Motor neuron (in vitro differentiated cells): ENCODE results near the gene SLC35A5. TPM values are rescaled to one million over a fixed set of nuclear protein-coding genes. Genes with fewer than 3 reads are reported as not detected.

Experiments
- ATAC-seq, 8 experiments: fragments of 200-7000 bp; cut with Tn5 transposase; replicated peaks in 6 of 8; 2 replicates each; pipeline ENCODE4 v1.8.0; 2021; ENCODE audit warnings: mild to moderate bottlenecking in 8 of 8, moderate library complexity in 8 of 8
- H3K27ac ChIP-seq, 2 donors: fragments of 250-450 bp; sonication (Bioruptor Pico); 2 replicates each; pipeline ENCODE4 v1.9.0; 2021; ENCODE audit warnings: antibody characterized with exemption in 2 of 2, mild to moderate bottlenecking in 2 of 2, moderate library complexity in 1 of 2
- H3K4me1 ChIP-seq, 2 donors: fragments of 250-450 bp; sonication (Bioruptor Pico); replicated peaks in 1 of 2; 2 replicates each; pipeline ENCODE4 v1.6.1; 2021; ENCODE audit warnings: antibody characterized with exemption in 2 of 2, mild to moderate bottlenecking in 2 of 2, moderate library complexity in 1 of 2
- H3K4me3 ChIP-seq, 5 donors: fragments of 250-450 bp; sonication (Bioruptor Pico); 2 replicates each; pipeline ENCODE4 v1.9.0; 2021; ENCODE audit warnings: antibody characterized with exemption in 5 of 5, mild to moderate bottlenecking in 5 of 5, moderate library complexity in 4 of 5
- WGBS, 10 experiments: fragments of 450-650 bp; shearing (Covaris generic); methylation state at CpG; one replicate each; pipeline ENCODE4 v1.0.0; 2022; 5-methylcytosine and 5-hydroxymethylcytosine counted together
- in situ Hi-C, 9 experiments: fragments of 400-800 bp; cut with MboI; loops; one replicate each; pipeline ENCODE4 v1.15.0; 2021; ENCODE audit warnings: low sequenced_read_pairs in 9 of 9, low pct_unique_long_range_greater_than_20kb in 2 of 9; ENCODE audit not compliant: unreplicated experiment in 9 of 9
- total RNA-seq, 8 experiments: library from RNA; unstranded; fragments of 300-600 nt; gene quantifications; 2 replicates each; pipeline versions ENCODE4 v1.2.3 to v1.2.4, GENCODE V29; 2022

Gene SLC35A5
- total RNA-seq, 8 experiments from 2014 or later: 16.0 to 45.5 (median 27.1) TPM

DNA sequence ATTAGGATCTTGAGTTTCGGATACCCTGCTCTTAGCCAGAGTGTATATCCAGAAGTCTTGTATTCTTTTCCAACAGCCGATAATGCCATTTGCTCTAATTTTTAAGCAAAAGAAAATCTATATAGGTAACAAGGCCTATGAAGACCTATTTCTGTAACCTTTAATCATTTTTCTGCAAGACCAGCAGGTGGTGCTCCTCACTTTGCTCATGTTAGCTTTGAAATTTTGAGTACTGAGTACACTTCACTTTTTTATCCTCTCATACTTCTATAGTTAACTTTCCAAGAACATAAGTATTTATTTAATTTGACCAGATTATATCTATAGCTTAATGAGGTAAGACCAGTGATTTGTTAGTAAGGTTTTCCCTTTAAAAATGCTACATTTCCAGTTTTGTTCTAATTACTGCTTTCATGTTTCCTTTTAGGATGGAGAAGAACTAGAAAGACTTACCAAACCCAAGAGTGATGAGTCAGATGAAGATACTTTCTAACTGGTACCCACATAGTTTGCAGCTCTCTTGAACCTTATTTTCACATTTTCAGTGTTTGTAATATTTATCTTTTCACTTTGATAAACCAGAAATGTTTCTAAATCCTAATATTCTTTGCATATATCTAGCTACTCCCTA lies 20.5 kb downstream of the SLC35A5 start:
- ATAC-seq: peak in 3 of 8 experiments; percentile 30 to 63 (median 57)
- no peak overlapping the region for H3K4me3 ChIP-seq
- no peak overlapping the region for H3K27ac ChIP-seq
- in situ Hi-C loops: no loop called here
- H3K4me1 ChIP-seq: no peaks in the 10 kb centered on the region
- 0 to 100% (median 56%) methylated on average over 1 to 2 of the region's 2 CpGs; no CpG with 5 or more reads in 1 of the 10 experiments for WGBS, 10 experiments

GRCh38 chr3:112583105-112583504 lies 21.3 kb downstream of the SLC35A5 start:
- WGBS, 10 experiments: 40 to 79% (median 67%) methylated on average over 2 to 3 of the region's 3 CpGs; no CpG with 5 or more reads in 2 of the 10 experiments
- Histone ChIP-seq H3K27ac (no peak overlapping the region), H3K4me3 (no peak overlapping the region), H3K4me1 (no peaks in the 10 kb centered on the region)
- in situ Hi-C loops: no loop called here
- ATAC-seq: no peak

DNA sequence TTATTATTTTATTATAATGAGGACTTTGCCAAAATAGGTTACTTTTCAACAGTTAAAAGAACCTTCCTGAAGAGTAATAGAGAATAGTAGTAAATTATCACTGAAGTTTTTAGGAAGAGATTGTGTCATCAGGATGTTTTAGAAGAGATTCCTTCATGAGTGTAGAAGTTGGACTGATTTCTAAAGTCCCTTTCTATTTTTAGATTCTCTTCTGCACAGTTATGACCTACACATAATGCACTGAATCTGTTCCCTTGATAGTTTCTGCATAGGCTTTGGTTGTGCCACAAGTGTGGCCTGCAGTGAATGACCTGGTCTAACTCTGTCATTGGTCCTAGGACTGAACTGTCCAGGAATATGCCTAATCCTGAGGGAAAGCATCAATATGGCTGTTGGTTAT lies 23.9 kb downstream of the SLC35A5 start:
- in situ Hi-C loops: no loop called here
- no peak overlapping the region for H3K27ac ChIP-seq
- no peaks in the 10 kb centered on the region for H3K4me1 ChIP-seq
- ATAC-seq: no peak
- no peak overlapping the region for H3K4me3 ChIP-seq

DNA sequence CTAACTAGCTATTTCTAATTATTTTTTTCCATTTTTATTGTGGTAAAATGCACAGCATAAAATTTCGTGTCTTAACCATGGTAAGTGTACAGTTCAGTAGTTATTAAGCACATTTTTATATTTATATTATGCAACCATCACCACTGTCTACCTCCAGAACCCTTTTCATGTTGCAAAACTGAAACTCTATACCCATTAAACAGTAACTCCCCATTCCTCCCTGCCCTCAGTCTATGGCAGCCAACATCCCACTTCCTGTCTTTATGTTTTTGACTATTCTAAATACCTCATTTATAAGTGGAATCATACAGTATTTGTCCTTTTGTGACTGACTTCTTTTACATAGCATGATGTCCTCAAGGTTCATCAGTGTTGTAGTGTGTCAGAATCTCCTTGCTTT lies 25.5 kb downstream of the SLC35A5 start:
- ATAC-seq: peak in 1 of 8 experiments; percentile 28
- Histone ChIP-seq H3K4me3 (no peak overlapping the region), H3K27ac (no peak overlapping the region), H3K4me1 (no peaks in the 10 kb centered on the region)
- WGBS, 10 experiments: 33 to 93% (median 76%) methylated on average over 1 of the region's 1 CpG; no CpG with 5 or more reads in 2 of the 10 experiments
- in situ Hi-C loops: no loop called here

- in situ Hi-C loops: no loop called here
- ATAC-seq: peak in 2 of 8 experiments; percentile 9
- no peak overlapping the region for H3K27ac ChIP-seq
- no peaks in the 10 kb centered on the region for H3K4me1 ChIP-seq
- H3K4me3 ChIP-seq: no peak overlapping the region
These were observed 31.4 kb downstream of the SLC35A5 start for GRCh38 chr3:112593258-112593657.

- in situ Hi-C loops: no loop called here
- Histone ChIP-seq H3K4me3 (no peak overlapping the region), H3K27ac (no peak overlapping the region), H3K4me1 (no peaks in the 10 kb centered on the region)
- 68 to 100% (median 85%) methylated on average over 1 to 2 of the region's 2 CpGs for WGBS, 10 experiments
- peak in 1 of 8 experiments; percentile 12 for ATAC-seq
These were observed 33.0 kb downstream of the SLC35A5 start for GRCh38 chr3:112594856-112595255.

GRCh38 chr3:112597945-112598344 lies 36.1 kb downstream of the SLC35A5 start:
- 94 to 100% (median 100%) methylated on average over 1 to 2 of the region's 2 CpGs; no CpG with 5 or more reads in 2 of the 10 experiments for whole genome bisulfite sequencing, 10 experiments
- in situ Hi-C loops: no loop called here
- Histone ChIP-seq H3K4me3 (no peak overlapping the region), H3K27ac (no peak overlapping the region), H3K4me1 (no peaks in the 10 kb centered on the region)
- no peak for ATAC-seq

DNA sequence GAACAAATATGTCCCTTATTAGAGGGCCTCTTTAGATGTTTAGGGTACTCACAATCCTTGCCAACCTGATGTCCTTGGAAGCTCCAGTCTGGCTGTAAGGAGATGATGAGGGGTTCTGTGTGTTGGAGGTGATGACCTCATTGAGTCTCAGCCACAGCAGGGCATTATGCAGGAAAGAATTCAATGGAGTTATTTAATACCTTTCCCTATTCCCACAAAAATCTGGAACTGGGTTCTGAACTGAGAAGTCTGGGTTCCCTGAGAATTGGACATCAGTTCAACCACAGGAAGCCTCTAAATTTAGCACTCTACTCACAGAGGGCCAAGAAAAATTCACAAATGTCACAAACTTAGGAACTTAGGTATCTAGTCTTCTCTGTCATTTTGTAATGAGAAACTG lies 36.9 kb downstream of the SLC35A5 start:
- Histone ChIP-seq H3K27ac (no peak overlapping the region), H3K4me1 (no peaks in the 10 kb centered on the region), H3K4me3 (no peak overlapping the region)
- no peak for ATAC-seq
- in situ Hi-C loops: no loop called here

DNA sequence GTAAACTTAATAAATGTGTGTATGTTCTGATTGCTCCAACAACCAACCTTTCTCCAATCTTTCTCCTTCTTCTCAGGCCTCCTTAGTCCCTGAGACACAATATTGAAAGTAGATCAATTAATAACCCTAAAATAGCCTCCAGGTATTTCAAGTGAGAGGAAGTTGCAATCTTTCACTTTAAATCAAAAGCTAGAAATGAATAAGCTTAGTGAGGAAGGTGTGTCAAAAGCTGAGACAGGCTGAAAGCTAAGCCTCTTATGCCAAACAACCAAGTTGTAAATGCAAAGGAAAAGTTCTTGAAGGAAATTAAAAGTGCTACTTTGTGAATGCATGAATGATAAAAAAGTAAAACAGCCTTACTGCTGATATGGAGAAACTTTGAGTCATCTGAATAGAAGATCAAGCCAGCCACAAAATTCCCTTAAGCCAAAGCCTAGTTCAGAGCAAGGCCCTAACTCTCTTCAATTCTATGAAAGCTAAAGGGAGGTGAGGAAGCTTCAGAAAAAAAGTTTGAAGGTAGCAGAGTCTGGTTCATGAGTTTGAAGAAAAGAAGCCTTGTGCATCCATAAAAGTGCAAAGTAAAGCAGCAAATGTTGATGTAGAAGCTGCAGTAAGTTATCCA lies 40.5 kb downstream of the SLC35A5 start:
- in situ Hi-C loops: no loop called here

DNA sequence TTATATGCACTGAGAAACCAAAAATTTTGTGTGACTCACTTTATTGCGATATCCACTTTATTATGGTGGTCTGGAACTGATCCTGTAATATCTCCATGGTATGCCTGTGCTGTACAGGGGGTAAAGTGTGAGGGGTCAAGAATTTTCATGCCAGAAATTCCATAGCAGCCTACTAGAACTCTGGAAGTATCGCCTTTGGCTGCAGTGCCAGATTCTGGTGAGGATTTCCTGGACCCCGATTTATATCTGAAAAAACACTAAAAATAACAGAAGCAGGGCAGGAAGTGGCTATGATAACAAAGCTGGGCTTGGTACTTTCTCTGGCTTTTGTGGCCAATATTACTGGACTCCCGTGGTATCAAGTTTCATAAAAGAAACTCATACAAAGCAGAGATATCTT lies 42.7 kb downstream of the SLC35A5 start:
- Histone ChIP-seq H3K4me3 (no peak overlapping the region), H3K27ac (peak overlapping the region in 1 of 2 donors; percentile 18), H3K4me1 (peaks cover 6 to 7% of the 10 kb centered on the region in 2 donors)
- in situ Hi-C loops: no loop called here
- ATAC-seq: no peak
- WGBS, 10 experiments: 0 to 100% (median 80%) methylated on average over 1 to 4 of the region's 4 CpGs; no CpG with 5 or more reads in 1 of the 10 experiments

More for the DNA sequence above, 40.5 kb downstream of the SLC35A5 start:
- Histone ChIP-seq H3K4me3 (no peak overlapping the region), H3K27ac (no peak overlapping the region), H3K4me1 (peaks cover 6 to 7% of the 10 kb centered on the region in 2 donors)
- ATAC-seq: peak in 2 of 8 experiments; percentile 12 to 16

DNA sequence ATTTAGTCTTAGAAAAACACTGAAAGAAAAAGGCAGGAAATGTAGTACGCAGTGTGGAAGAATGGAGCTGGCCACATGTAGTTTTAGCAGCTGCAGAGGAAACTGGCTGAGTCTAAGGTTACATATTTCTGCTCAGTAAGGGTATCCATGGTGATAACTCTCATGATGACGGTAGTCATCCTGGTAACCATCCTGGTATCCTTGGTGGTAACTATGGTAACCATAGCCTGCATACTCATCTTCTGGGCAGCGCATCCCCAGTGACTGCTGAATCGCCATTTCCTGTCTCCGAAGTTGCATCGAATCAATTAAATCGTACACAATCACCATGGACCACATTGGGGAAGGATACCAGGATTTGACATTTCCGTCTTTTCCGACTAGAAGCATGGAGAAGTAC lies 43.4 kb downstream of the SLC35A5 start:
- peak in 7 of 8 experiments; percentile 7 to 100 (median 98) for ATAC-seq
- H3K4me1 ChIP-seq: peaks cover 6 to 7% of the 10 kb centered on the region in 2 donors
- peak overlapping the region in 1 of 2 donors; percentile 56 for H3K27ac ChIP-seq
- no peak overlapping the region for H3K4me3 ChIP-seq
- in situ Hi-C loops: no loop called here
- 21 to 100% (median 60%) methylated on average over 1 to 9 of the region's 9 CpGs for WGBS, 10 experiments

GRCh38 chr3:112606098-112606497 lies 44.3 kb downstream of the SLC35A5 start:
- 43 to 100% (median 88%) methylated on average over 1 to 2 of the region's 2 CpGs; no CpG with 5 or more reads in 2 of the 10 experiments for WGBS, 10 experiments
- in situ Hi-C loops: no loop called here
- Histone ChIP-seq H3K4me1 (peaks cover 6 to 7% of the 10 kb centered on the region in 2 donors), H3K4me3 (no peak overlapping the region), H3K27ac (peak overlapping the region in 1 of 2 donors; percentile 30)
- no peak for ATAC-seq

- no peak for ATAC-seq
- in situ Hi-C loops: no loop called here
- Histone ChIP-seq H3K27ac (no peak overlapping the region), H3K4me3 (no peak overlapping the region), H3K4me1 (peaks cover 6 to 19% of the 10 kb centered on the region in 2 donors)
These were observed 46.0 kb downstream of the SLC35A5 start for GRCh38 chr3:112607863-112608262.

GRCh38 chr3:112610121-112610520 lies 48.3 kb downstream of the SLC35A5 start:
- in situ Hi-C loops: no loop called here
- Histone ChIP-seq H3K4me1 (peaks cover 6 to 17% of the 10 kb centered on the region in 2 donors), H3K4me3 (no peak overlapping the region), H3K27ac (no peak overlapping the region)
- ATAC-seq: peak in 1 of 8 experiments; percentile 22
- 37 to 100% (median 83%) methylated on average over 2 to 3 of the region's 3 CpGs for WGBS, 10 experiments
